Naive thymus-derived CD8-positive, alpha-beta T cell (primary cell): Measurements from ENCODE around the gene ENO2. TPM values are rescaled to one million over a fixed set of nuclear protein-coding genes. Genes with fewer than 3 reads are reported as not detected.

Experiments used
- ATAC-seq, 2 donors: fragments of 150-1000 bp; cut with Tn5 transposase in 1 of 2; sonication (Bioruptor Pico), chemical (Tn5 transposase) in 1 of 2; 1 replicate in 1 of 2; 2 replicates in 1 of 2; pipeline ENCODE4 v1.10.0; 2021; ENCODE audit warnings: mild to moderate bottlenecking in 2 of 2, moderate library complexity in 2 of 2
- POLR2A ChIA-PET: fragments of 350-600 bp; sonication (Branson Sonifier 250); formaldehyde crosslinking; loops from one replicate; lab custom pipeline; 2021; ENCODE audit warnings: antibody characterized with exemption; lab: Charles Lee
- DNase-seq, 10 donors: peaks; one replicate each; pipeline versions ENCODE4 v3.0.0 to v3.0.0-alpha.2; 2020 to 2022
- H3K27ac Mint-ChIP-seq, 10 donors: one replicate each; pipeline ENCODE4 v1.8.0; 2020 to 2022; ENCODE audit warnings: mild to moderate bottlenecking in 10 of 10, mixed read lengths in 10 of 10, moderate library complexity in 4 of 10, inconsistent platforms in 1 of 10
- H3K27me3 Mint-ChIP-seq, 5 donors: one replicate each; pipeline ENCODE4 v1.8.0; 2021 to 2022; ENCODE audit warnings: mixed read lengths in 5 of 5
- H3K36me3 Mint-ChIP-seq, 3 donors: one replicate each; pipeline ENCODE4 v1.8.0; 2020 to 2022; ENCODE audit warnings: mixed read lengths in 3 of 3, mild to moderate bottlenecking in 2 of 3, inconsistent platforms in 1 of 3
- H3K4me1 Mint-ChIP-seq, 4 donors: one replicate each; pipeline ENCODE4 v1.8.0; 2021 to 2022; ENCODE audit warnings: mixed read lengths in 4 of 4
- H3K4me3 Mint-ChIP-seq, 10 donors: one replicate each; pipeline ENCODE4 v1.8.0; 2020 to 2022; ENCODE audit warnings: mild to moderate bottlenecking in 10 of 10, mixed read lengths in 10 of 10, moderate library complexity in 6 of 10, inconsistent platforms in 1 of 10
- H3K9me3 Mint-ChIP-seq, 9 donors: one replicate each; pipeline ENCODE4 v1.8.0; 2020 to 2022; ENCODE audit warnings: mixed read lengths in 9 of 9, mild to moderate bottlenecking in 3 of 9, inconsistent platforms in 1 of 9, moderate library complexity in 1 of 9
- polyA plus RNA-seq, 3 donors: library from polyadenylated mRNA; unstranded; fragments of 300-500 nt; fragmentation: Illumina TruSeq; gene quantifications; one replicate each; pipeline ENCODE4 v1.2.3, GENCODE V29; 2021
- total RNA-seq, 8 experiments: library from RNA in 2 of 8; stranded (reverse) in 2 of 8; gene quantifications; one replicate each; pipeline ENCODE4 v1.2.3 and lab custom pipeline; 2021 to 2026

ENO2 gene
- total and polyA plus RNA-seq, 5 experiments from 2014 or later: 19.4 to 144 (median 29.2) TPM

- POLR2A ChIA-PET: interaction anchor here (1.0 to 13.5 kb wide), 12 partner anchors 9 to 272 kb away, joined by 3 to 1315 read pairs (median 12); partner anchors contain the start of genes ATN1, C12orf57, CDCA3 and EMG1
- Mint-ChIP-seq H3K27me3 (no peaks in the 10 kb centered on the region), H3K36me3 (peaks cover 0 to 52% (median 30%) of the 10 kb centered on the region in 3 donors), H3K4me1 (peaks cover 48 to 89% (median 85%) of the 10 kb centered on the region in 4 donors), H3K4me3 (peak overlapping the region; percentile 64 to 97 (median 87)), H3K9me3 (no peaks in the 10 kb centered on the region), H3K27ac (peak overlapping the region; percentile 96 to 99 (median 98))
- peak in 5 of 10 donors; percentile 9 to 69 (median 50) for DNase-seq
- ATAC-seq: peak; percentile 4 to 11
Observed at GRCh38 chr12:6960593-6961277, 46.4 kb downstream of the ENO2 start.

GRCh38 chr12:6961278-6961694 is 46.9 kb downstream of the ENO2 start:
- peaks cover 0 to 49% (median 30%) of the 10 kb centered on the region in 3 donors for H3K36me3 Mint-ChIP-seq
- H3K9me3 Mint-ChIP-seq: no peaks in the 10 kb centered on the region
- peaks cover 46 to 84% (median 82%) of the 10 kb centered on the region in 4 donors for H3K4me1 Mint-ChIP-seq
- peak overlapping the region; percentile 96 to 99 (median 98) for H3K27ac Mint-ChIP-seq
- peak; percentile 64 to 93 (median 79) for DNase-seq
- POLR2A ChIA-PET: interaction anchor here (0.6 to 13.5 kb wide), 13 partner anchors 8 to 272 kb away, joined by 3 to 1315 read pairs (median 12); partner anchors contain the start of genes ATN1, C12orf57, CDCA3 and EMG1
- ATAC-seq: peak; percentile 75 to 77
- no peaks in the 10 kb centered on the region for H3K27me3 Mint-ChIP-seq
- H3K4me3 Mint-ChIP-seq: peak overlapping the region; percentile 64 to 94 (median 87)

- Mint-ChIP-seq H3K4me3 (peak overlapping the region; percentile 64 to 94 (median 87)), H3K36me3 (peaks cover 0 to 49% (median 29%) of the 10 kb centered on the region in 3 donors), H3K9me3 (no peaks in the 10 kb centered on the region), H3K27me3 (no peaks in the 10 kb centered on the region), H3K27ac (peak overlapping the region; percentile 96 to 99 (median 98)), H3K4me1 (peaks cover 42 to 80% (median 78%) of the 10 kb centered on the region in 4 donors)
- POLR2A ChIA-PET: interaction anchor here (0.6 to 13.5 kb wide), 12 partner anchors 8 to 273 kb away, joined by 3 to 1315 read pairs (median 12); partner anchors contain the start of genes ATN1, C12orf57, CDCA3 and EMG1
- DNase-seq (peak in 2 of 10 donors; percentile 33 to 64), ATAC-seq (peak; percentile 13 to 31)
Observed at GRCh38 chr12:6961695-6962284, 47.4 kb downstream of the ENO2 start.

- ATAC-seq (no peak), DNase-seq (peak in 1 of 10 donors; percentile 8)
- no peaks in the 10 kb centered on the region for H3K9me3 Mint-ChIP-seq
- H3K36me3 Mint-ChIP-seq: peaks cover 0 to 50% (median 28%) of the 10 kb centered on the region in 3 donors
- peaks cover 37 to 73% (median 71%) of the 10 kb centered on the region in 4 donors for H3K4me1 Mint-ChIP-seq
- H3K27ac Mint-ChIP-seq: peak overlapping the region; percentile 96 to 99 (median 98)
- POLR2A ChIA-PET: interaction anchor here (1.5 to 13.5 kb wide), 9 partner anchors 7 to 273 kb away, joined by 5 to 1315 read pairs (median 22); partner anchors contain the start of genes ATN1, C12orf57, CDCA3 and ENO2
- no peaks in the 10 kb centered on the region for H3K27me3 Mint-ChIP-seq
- peak overlapping the region in 9 of 10 donors; percentile 64 to 89 (median 84) for H3K4me3 Mint-ChIP-seq
Observed at GRCh38 chr12:6962285-6963015, 48.1 kb downstream of the ENO2 start.

- no peak overlapping the region for H3K4me3 Mint-ChIP-seq
- H3K27ac Mint-ChIP-seq: peak overlapping the region in 7 of 10 donors; percentile 37 to 99 (median 71)
- peak in 1 of 10 donors; percentile 60 for DNase-seq
- no peaks in the 10 kb centered on the region for H3K27me3 Mint-ChIP-seq
- H3K9me3 Mint-ChIP-seq: no peaks in the 10 kb centered on the region
- POLR2A ChIA-PET: interaction anchor here (0.8 to 13.5 kb wide), 9 partner anchors 8 to 111 kb away, joined by 3 to 1315 read pairs (median 20); partner anchors contain the start of genes C12orf57, ENO2, PTPN6 and RNU7-1
- H3K4me1 Mint-ChIP-seq: peaks cover 36 to 66% (median 65%) of the 10 kb centered on the region in 4 donors
- no peak for ATAC-seq
- peaks cover 0 to 50% (median 24%) of the 10 kb centered on the region in 3 donors for H3K36me3 Mint-ChIP-seq
Observed at GRCh38 chr12:6963016-6963731, 48.8 kb downstream of the ENO2 start.

GRCh38 chr12:6963791-6964413 is 49.5 kb downstream of the ENO2 start:
- H3K4me3 Mint-ChIP-seq: no peak overlapping the region
- ATAC-seq (no peak), DNase-seq (no peak)
- peaks cover 0 to 48% (median 17%) of the 10 kb centered on the region in 3 donors for H3K36me3 Mint-ChIP-seq
- POLR2A ChIA-PET: interaction anchor here (0.8 to 13.5 kb wide), 8 partner anchors 8 to 111 kb away, joined by 3 to 1315 read pairs (median 5); partner anchors contain the start of genes C12orf57, ENO2, LPCAT3 and PTPN6
- no peaks in the 10 kb centered on the region for H3K9me3 Mint-ChIP-seq
- H3K4me1 Mint-ChIP-seq: peaks cover 32 to 66% (median 62%) of the 10 kb centered on the region in 4 donors
- H3K27ac Mint-ChIP-seq: peak overlapping the region; percentile 22 to 90 (median 78)
- no peaks in the 10 kb centered on the region for H3K27me3 Mint-ChIP-seq

- Mint-ChIP-seq H3K27me3 (no peaks in the 10 kb centered on the region), H3K4me3 (peak overlapping the region in 2 of 10 donors; percentile 15 to 26), H3K27ac (peak overlapping the region; percentile 79 to 95 (median 90)), H3K9me3 (no peaks in the 10 kb centered on the region), H3K4me1 (peaks cover 31 to 66% (median 62%) of the 10 kb centered on the region in 4 donors), H3K36me3 (peaks cover 0 to 47% (median 12%) of the 10 kb centered on the region in 3 donors)
- no peak for DNase-seq
- peak in 1 of 2 donors; percentile 1 for ATAC-seq
- POLR2A ChIA-PET: interaction anchor here (0.9 to 13.5 kb wide), 8 partner anchors 9 to 112 kb away, joined by 3 to 1315 read pairs (median 5); partner anchors contain the start of genes C12orf57, ENO2, LPCAT3 and PTPN6
Observed at GRCh38 chr12:6964605-6965025, 50.2 kb downstream of the ENO2 start.

GRCh38 chr12:6965026-6965661 is 50.8 kb downstream of the ENO2 start:
- DNase-seq (peak; percentile 77 to 93 (median 86)), ATAC-seq (peak; percentile 46 to 61)
- Mint-ChIP-seq H3K27ac (peak overlapping the region; percentile 79 to 95 (median 90)), H3K4me1 (peaks cover 31 to 64% (median 62%) of the 10 kb centered on the region in 4 donors), H3K36me3 (peaks cover 0 to 47% (median 12%) of the 10 kb centered on the region in 3 donors), H3K27me3 (no peaks in the 10 kb centered on the region), H3K4me3 (peak overlapping the region in 4 of 10 donors; percentile 15 to 48 (median 30)), H3K9me3 (no peaks in the 10 kb centered on the region)
- POLR2A ChIA-PET: interaction anchor here (0.9 to 13.5 kb wide), 9 partner anchors 10 to 112 kb away, joined by 3 to 1315 read pairs (median 5); partner anchors contain the start of genes C12orf57, ENO2, LPCAT3 and PTPN6

- peaks cover 29 to 63% (median 59%) of the 10 kb centered on the region in 4 donors for H3K4me1 Mint-ChIP-seq
- POLR2A ChIA-PET: interaction anchor here (1.2 to 13.5 kb wide), 4 partner anchors 12 to 97 kb away, joined by 3 to 1315 read pairs (median 12); partner anchors contain the start of genes C12orf57, PTPN6 and RNU7-1
Observed at GRCh38 chr12:6965714-6966113, 51.3 kb downstream of the ENO2 start.

GRCh38 chr12:6966351-6966750 is 52.0 kb downstream of the ENO2 start:
- peaks cover 0 to 39% (median 12%) of the 10 kb centered on the region in 3 donors for H3K36me3 Mint-ChIP-seq
- H3K4me1 Mint-ChIP-seq: peaks cover 26 to 60% (median 57%) of the 10 kb centered on the region in 4 donors
- H3K27me3 Mint-ChIP-seq: no peaks in the 10 kb centered on the region
- peak overlapping the region in 4 of 10 donors; percentile 31 to 89 (median 54) for H3K27ac Mint-ChIP-seq
- DNase-seq (no peak), ATAC-seq (no peak)
- no peaks in the 10 kb centered on the region for H3K9me3 Mint-ChIP-seq
- H3K4me3 Mint-ChIP-seq: peak overlapping the region in 3 of 10 donors; percentile 11 to 57 (median 50)
- POLR2A ChIA-PET: interaction anchor here (1.0 to 13.5 kb wide), 5 partner anchors 12 to 114 kb away, joined by 3 to 1315 read pairs (median 4); partner anchors contain the start of genes C12orf57, PTPN6, RNU7-1 and USP5

More at GRCh38 chr12:6965714-6966113, 51.3 kb downstream of the ENO2 start:
- H3K36me3 Mint-ChIP-seq: peaks cover 0 to 42% (median 12%) of the 10 kb centered on the region in 3 donors
- H3K4me3 Mint-ChIP-seq: peak overlapping the region in 1 of 10 donors; percentile 19
- H3K27me3 Mint-ChIP-seq: no peaks in the 10 kb centered on the region
- DNase-seq (no peak), ATAC-seq (no peak)
- H3K9me3 Mint-ChIP-seq: no peaks in the 10 kb centered on the region
- H3K27ac Mint-ChIP-seq: peak overlapping the region in 9 of 10 donors; percentile 49 to 92 (median 90)
